Panc1 (cell line): ENCODE measurements around the gene MRPS21. TPM values are rescaled to one million over a fixed set of nuclear protein-coding genes. Genes with fewer than 3 reads are reported as not detected.

ENCODE experiments used
- ATAC-seq: fragments of 200-7000 bp; cut with Tn5 transposase; 2 replicates; pipeline ENCODE4 v1.9.1; 2020; ENCODE audit warnings: mild to moderate bottlenecking, moderate library complexity
- BruUV-seq: library from RNA; stranded (reverse); fragments of 400-500 nt; replicated peaks from 2 replicates; lab custom pipeline; 2021; lab: Mats Ljungman, UMichigan
- CTCF ChIA-PET: fragments of 300-600 bp; sonication (Branson Sonifier 250); formaldehyde crosslinking; loops from one replicate; lab custom pipeline; 2022; ENCODE audit warnings: antibody characterized with exemption; lab: Charles Lee
- POLR2A ChIA-PET: fragments of 300-600 bp; sonication (Branson Sonifier 250); formaldehyde crosslinking; loops from one replicate; lab custom pipeline; 2022; ENCODE audit warnings: antibody characterized with exemption; lab: Charles Lee
- DNase-seq: peaks from one replicate; pipeline ENCODE4 v3.0.0-alpha.2; 2010; ENCODE audit warnings: low read depth, low spot score
- H3K27ac ChIP-seq: 2 replicates; pipeline ENCODE4 v1.5.1; 2011; ENCODE audit warnings: mild to moderate bottlenecking, low read length, inconsistent platforms
- H3K27me3 ChIP-seq: fragments of 200-500 bp; sonication (Bioruptor generic); 2 replicates; pipeline ENCODE4 v1.6.0; 2014; ENCODE audit warnings: low read length, inconsistent platforms; ENCODE audit not compliant: control insufficient read depth, insufficient read depth
- H3K36me3 ChIP-seq: fragments of 200-500 bp; sonication (Bioruptor generic); 2 replicates; pipeline ENCODE4 v1.5.1; 2014; ENCODE audit warnings: inconsistent platforms, mild to moderate bottlenecking, low read length, moderate library complexity; ENCODE audit not compliant: control insufficient read depth, insufficient read depth
- H3K4me1 ChIP-seq: 2 replicates; pipeline ENCODE4 v1.5.1; 2011; ENCODE audit warnings: inconsistent platforms, mild to moderate bottlenecking, low read length, moderate library complexity; ENCODE audit not compliant: control insufficient read depth, insufficient read depth
- H3K4me3 ChIP-seq, 2 experiments: 2 replicates each; pipeline ENCODE4 v1.5.1; 2011 to 2012; ENCODE audit warnings: low read depth in 2 of 2, low read length in 2 of 2, mild to moderate bottlenecking in 2 of 2, inconsistent platforms in 1 of 2, moderate library complexity in 1 of 2
- H3K9me3 ChIP-seq: fragments of 200-500 bp; sonication (Bioruptor generic); 2 replicates; pipeline ENCODE4 v1.5.1; 2014; ENCODE audit warnings: low read depth, mild to moderate bottlenecking, inconsistent platforms, low read length, moderate library complexity; ENCODE audit not compliant: control insufficient read depth, insufficient read depth
- POLR2AphosphoS5 ChIP-seq: IDR thresholded peaks from 2 replicates; pipeline ENCODE4 v1.6.1; 2012; ENCODE audit warnings: mild to moderate bottlenecking, low read depth, low read length, moderate library complexity
- SIN3A ChIP-seq: IDR thresholded peaks from 2 replicates; pipeline ENCODE4 v1.6.1; 2012; ENCODE audit warnings: low read depth, mild to moderate bottlenecking, low read length, moderate library complexity, borderline replicate concordance; ENCODE audit not compliant: insufficient read depth
- TCF7L2 ChIP-seq: IDR thresholded peaks from 2 replicates; pipeline ENCODE4 v1.6.1; 2011; ENCODE audit warnings: mild to moderate bottlenecking, low read depth, low read length, inconsistent platforms
- in situ Hi-C: cut with HindIII; loops from 2 replicates; pipeline ENCODE4 v1.10.0; 2016; ENCODE audit warnings: low sequenced_read_pairs, low pct_unique_long_range_greater_than_20kb
- intact Hi-C: fragments of 100-400 bp; cut with micrococcal nuclease; formaldehyde crosslinking; loops from one replicate; pipeline ENCODE4 v1.10.0; 2022; ENCODE audit not compliant: unreplicated experiment
- total RNA-seq: library from RNA; stranded (reverse); gene quantifications from one replicate; pipeline ENCODE4 v1.2.1, GENCODE V29; 2021; ENCODE audit not compliant: unreplicated experiment
- TF ChIP-seq, protein P1 (sequence below): fragments of 450-650 bp; IDR thresholded peaks from 2 replicates; pipeline ENCODE4 v1.5.1; 2017; ENCODE audit warnings: mild to moderate bottlenecking
- TF ChIP-seq, protein P2 (sequence below), 2 experiments: IDR thresholded peaks; 2 replicates each; pipeline ENCODE4 v1.6.1; 2011 to 2012; ENCODE audit warnings: low read depth in 2 of 2, control low read depth in 1 of 2, low read length in 1 of 2, mild to moderate bottlenecking in 1 of 2, moderate library complexity in 1 of 2; ENCODE audit not compliant: insufficient read depth in 1 of 2

MRPS21 gene
- total RNA-seq, 1 experiment from 2014 or later, result 68.2 TPM

GRCh38 chr1:150288822-150289221 lies 4.8 kb upstream of the MRPS21 start:
- no peaks in the 10 kb centered on the region; the same call in 1 of the 2 replicates for H3K36me3 ChIP-seq
- H3K4me3 ChIP-seq, result no peak overlapping the region
- H3K4me1 ChIP-seq, result 0 out of 2 replicates have a peak, but pooled peaks cover 4% of the 10 kb centered on the region
- no peaks in the 10 kb centered on the region for H3K9me3 ChIP-seq
- CTCF ChIA-PET, result no interaction called here
- DNase-seq (no peak), ATAC-seq (no peak)
- POLR2A ChIA-PET, result interaction anchor here (0.7 kb wide), 1 partner anchor 65 kb away, joined by 3 read pairs; no protein-coding TSS in a partner anchor
- TF ChIP-seq POLR2AphosphoS5 (no peak), TCF7L2 (no peak), SIN3A (no peak)
- TF ChIP-seq, protein P1, sequence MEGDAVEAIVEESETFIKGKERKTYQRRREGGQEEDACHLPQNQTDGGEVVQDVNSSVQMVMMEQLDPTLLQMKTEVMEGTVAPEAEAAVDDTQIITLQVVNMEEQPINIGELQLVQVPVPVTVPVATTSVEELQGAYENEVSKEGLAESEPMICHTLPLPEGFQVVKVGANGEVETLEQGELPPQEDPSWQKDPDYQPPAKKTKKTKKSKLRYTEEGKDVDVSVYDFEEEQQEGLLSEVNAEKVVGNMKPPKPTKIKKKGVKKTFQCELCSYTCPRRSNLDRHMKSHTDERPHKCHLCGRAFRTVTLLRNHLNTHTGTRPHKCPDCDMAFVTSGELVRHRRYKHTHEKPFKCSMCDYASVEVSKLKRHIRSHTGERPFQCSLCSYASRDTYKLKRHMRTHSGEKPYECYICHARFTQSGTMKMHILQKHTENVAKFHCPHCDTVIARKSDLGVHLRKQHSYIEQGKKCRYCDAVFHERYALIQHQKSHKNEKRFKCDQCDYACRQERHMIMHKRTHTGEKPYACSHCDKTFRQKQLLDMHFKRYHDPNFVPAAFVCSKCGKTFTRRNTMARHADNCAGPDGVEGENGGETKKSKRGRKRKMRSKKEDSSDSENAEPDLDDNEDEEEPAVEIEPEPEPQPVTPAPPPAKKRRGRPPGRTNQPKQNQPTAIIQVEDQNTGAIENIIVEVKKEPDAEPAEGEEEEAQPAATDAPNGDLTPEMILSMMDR, result no peak
- TF ChIP-seq, protein P2, sequence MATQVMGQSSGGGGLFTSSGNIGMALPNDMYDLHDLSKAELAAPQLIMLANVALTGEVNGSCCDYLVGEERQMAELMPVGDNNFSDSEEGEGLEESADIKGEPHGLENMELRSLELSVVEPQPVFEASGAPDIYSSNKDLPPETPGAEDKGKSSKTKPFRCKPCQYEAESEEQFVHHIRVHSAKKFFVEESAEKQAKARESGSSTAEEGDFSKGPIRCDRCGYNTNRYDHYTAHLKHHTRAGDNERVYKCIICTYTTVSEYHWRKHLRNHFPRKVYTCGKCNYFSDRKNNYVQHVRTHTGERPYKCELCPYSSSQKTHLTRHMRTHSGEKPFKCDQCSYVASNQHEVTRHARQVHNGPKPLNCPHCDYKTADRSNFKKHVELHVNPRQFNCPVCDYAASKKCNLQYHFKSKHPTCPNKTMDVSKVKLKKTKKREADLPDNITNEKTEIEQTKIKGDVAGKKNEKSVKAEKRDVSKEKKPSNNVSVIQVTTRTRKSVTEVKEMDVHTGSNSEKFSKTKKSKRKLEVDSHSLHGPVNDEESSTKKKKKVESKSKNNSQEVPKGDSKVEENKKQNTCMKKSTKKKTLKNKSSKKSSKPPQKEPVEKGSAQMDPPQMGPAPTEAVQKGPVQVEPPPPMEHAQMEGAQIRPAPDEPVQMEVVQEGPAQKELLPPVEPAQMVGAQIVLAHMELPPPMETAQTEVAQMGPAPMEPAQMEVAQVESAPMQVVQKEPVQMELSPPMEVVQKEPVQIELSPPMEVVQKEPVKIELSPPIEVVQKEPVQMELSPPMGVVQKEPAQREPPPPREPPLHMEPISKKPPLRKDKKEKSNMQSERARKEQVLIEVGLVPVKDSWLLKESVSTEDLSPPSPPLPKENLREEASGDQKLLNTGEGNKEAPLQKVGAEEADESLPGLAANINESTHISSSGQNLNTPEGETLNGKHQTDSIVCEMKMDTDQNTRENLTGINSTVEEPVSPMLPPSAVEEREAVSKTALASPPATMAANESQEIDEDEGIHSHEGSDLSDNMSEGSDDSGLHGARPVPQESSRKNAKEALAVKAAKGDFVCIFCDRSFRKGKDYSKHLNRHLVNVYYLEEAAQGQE (IDR thresholded peaks at IDR 0.05; ENCODE audit: insufficient read depth in 1 of 2, low read depth in 2 of 2, low read length in 1 of 2), result no peak
- H3K27me3 ChIP-seq, result no peaks in the 10 kb centered on the region
- H3K27ac ChIP-seq, result no peak overlapping the region
- in situ Hi-C loops, result no loop called here
- intact Hi-C loops, result no loop called here
- no TSS peak for BruUV-seq

DNA sequence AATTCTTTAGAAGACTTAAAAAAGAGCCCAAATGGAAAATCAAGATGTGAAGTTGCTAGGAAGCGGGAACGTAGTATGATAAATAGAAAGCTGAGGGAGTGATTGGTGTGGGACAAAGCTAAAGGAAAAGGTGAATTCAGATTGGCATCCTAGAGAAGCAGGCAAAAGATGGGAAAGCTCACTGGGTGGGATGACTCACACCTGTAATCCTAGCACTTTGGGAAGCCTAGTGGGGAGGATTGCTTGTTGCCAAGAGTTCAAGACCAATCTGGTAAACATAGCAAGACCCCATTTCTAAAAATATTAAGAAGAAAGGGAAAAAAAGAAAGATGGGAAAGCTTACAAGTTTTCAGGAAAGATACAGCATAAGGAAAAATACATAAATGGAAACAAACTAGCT lies 1.8 kb downstream of the MRPS21 start:
- POLR2A ChIA-PET, result interaction anchor here (0.7 kb wide), 1 partner anchor 10 kb away, joined by 4 read pairs; no protein-coding TSS in a partner anchor
- intact Hi-C loops, result no loop called here

More for the DNA sequence above, 1.8 kb downstream of the MRPS21 start:
- Histone ChIP-seq H3K36me3 (peaks cover 7% of the 10 kb centered on the region), H3K27me3 (no peaks in the 10 kb centered on the region), H3K4me1 (peaks cover 4% of the 10 kb centered on the region; the same call in 1 of the 2 replicates), H3K4me3 (no peak overlapping the region), H3K27ac (no peak overlapping the region), H3K9me3 (no peaks in the 10 kb centered on the region)
- BruUV-seq, result TSS peak; percentile 70
- no peak for ATAC-seq
- TF ChIP-seq, protein P2 (IDR thresholded peaks at IDR 0.05; ENCODE audit: insufficient read depth in 1 of 2, low read depth in 2 of 2, low read length in 1 of 2), result no peak
- TF ChIP-seq TCF7L2 (no peak), POLR2AphosphoS5 (no peak), SIN3A (no peak)
- TF ChIP-seq, protein P1, result no peak
- no peak for DNase-seq
- CTCF ChIA-PET, result no interaction called here
- in situ Hi-C loops, result no loop called here
